Hepatocyte (in vitro differentiated cells): ENCODE measurements around the gene CHSY1.

Source experiments
- EZH2phosphoT487 ChIP-seq: fragments of 200-600 bp; sonication (generic); IDR thresholded peaks from one replicate; pipeline ENCODE4 v1.6.1; 2018; ENCODE audit warnings: antibody characterized with exemption, mild to moderate bottlenecking, low read depth, moderate library complexity; ENCODE audit not compliant: unreplicated experiment, severe bottlenecking
- TF ChIP-seq, protein P1 (sequence below): fragments of 200-600 bp; sonication (generic); IDR thresholded peaks from 2 replicates; pipeline ENCODE4 v1.5.1; 2016; ENCODE audit warnings: antibody characterized with exemption, mild to moderate bottlenecking; ENCODE audit not compliant: poor library complexity

DNA sequence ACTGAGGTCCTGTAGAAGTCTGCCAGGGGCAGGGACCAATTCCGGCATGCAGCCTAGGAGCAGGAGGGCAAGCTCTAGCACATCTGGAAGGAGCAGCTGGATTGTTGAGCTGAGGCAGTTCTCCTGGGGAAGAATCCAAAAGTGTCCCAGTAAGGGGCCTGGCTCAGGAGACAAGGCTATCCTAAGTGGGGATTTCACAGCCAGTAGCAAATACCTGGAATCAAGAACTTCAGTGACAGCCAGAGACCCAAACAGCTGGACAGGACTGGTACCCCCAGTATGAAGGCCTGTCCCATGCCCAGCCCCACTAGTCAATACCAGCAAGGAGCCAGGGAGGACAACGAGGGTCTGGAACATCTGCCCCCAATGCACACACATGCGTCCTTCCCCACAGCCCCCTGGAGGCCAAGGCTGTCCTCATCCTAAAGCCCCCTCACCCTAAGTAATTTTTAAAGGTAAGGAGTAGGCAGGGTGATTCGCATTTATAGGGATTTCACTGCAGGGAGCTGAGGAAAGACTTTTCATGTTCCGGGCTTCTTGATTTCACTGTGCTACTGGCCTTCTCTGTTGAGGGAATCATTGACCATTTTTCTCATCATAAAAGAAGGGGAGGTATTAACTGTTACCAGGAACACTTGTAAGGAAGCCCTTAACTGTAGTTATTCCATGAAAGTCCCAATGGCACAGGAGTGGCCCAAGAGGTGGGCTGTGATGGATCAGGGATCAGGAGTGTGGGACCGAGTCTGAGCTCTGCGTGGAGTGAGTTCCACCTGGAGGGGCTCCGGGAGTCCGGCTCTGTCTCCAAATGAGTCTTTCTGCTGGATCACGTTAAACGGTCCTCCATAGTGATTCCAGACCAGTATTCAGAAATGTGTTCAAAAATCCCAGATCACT is 2.6 kb upstream of the CHSY1 start:
- TF ChIP-seq, protein P1, sequence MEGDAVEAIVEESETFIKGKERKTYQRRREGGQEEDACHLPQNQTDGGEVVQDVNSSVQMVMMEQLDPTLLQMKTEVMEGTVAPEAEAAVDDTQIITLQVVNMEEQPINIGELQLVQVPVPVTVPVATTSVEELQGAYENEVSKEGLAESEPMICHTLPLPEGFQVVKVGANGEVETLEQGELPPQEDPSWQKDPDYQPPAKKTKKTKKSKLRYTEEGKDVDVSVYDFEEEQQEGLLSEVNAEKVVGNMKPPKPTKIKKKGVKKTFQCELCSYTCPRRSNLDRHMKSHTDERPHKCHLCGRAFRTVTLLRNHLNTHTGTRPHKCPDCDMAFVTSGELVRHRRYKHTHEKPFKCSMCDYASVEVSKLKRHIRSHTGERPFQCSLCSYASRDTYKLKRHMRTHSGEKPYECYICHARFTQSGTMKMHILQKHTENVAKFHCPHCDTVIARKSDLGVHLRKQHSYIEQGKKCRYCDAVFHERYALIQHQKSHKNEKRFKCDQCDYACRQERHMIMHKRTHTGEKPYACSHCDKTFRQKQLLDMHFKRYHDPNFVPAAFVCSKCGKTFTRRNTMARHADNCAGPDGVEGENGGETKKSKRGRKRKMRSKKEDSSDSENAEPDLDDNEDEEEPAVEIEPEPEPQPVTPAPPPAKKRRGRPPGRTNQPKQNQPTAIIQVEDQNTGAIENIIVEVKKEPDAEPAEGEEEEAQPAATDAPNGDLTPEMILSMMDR = no peak
- no peak for TF ChIP-seq EZH2phosphoT487
